HL-60/S4 treated with phorbol 12-myristate 13-acetate at 8.2 ng/mL for 4 days and 3 days (cell line): Measurements from ENCODE around the gene SMIM11.
"Not testable (repeated sequence)": the region's sequence is repeated elsewhere in the genome, so short reads cannot be mapped to it uniquely, and the experiment has no call there.

ENCODE experiments used
- in situ Hi-C: fragments of 300-500 bp; cut with MboI; formaldehyde crosslinking; loops from 2 replicates; pipeline ENCODE4 v1.15.0; 2022; ENCODE audit warnings: low sequenced_read_pairs

The SMIM11 gene

GRCh38 chr21:34354836-34355235, 20.5 kb upstream of the SMIM11 start:
- in situ Hi-C loops = no loop called here

DNA sequence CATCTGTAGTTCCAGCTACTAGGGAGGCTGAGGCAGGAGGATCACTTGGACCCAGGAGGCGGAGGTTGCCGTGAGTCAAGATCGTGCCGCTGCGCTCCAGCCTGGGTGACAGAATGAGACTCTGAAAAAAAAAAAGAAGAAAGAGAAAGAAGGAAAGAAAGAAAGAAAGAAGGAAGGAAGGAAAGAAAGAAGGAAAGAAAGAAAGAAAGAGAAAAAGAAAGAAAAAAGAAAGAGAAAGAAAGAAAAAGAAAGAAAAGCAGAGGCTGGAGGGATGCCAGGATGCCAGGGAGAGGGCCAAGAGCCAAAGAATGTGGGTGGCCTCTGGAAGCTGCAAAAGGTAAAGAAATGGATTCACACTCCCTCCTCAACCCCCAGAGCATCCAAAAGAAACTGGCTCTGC, 19.7 kb upstream of the SMIM11 start:
- in situ Hi-C loops = no loop called here

DNA sequence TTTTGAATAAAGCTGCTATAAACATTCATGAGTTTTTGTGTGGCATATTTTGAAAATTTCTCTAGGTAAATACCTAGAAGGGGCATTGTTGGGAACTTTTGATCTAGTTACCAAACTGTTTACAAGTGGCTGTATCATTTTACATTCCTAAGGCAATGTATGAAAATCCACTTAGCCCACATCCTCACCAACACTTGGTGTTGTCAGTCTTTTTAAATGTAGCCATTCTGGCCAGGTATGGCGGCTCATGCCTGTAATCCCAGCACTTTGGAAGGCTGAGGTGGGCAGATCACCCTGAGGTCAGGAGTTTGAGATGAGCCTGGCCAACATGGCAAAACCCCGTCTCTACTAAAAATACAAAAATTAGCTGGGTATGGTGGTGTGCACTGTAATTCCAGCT, 17.4 kb upstream of the SMIM11 start:
- in situ Hi-C loops = no loop called here

- in situ Hi-C loops = no loop called here
These were observed 16.4 kb upstream of the SMIM11 start for GRCh38 chr21:34358866-34359265.

GRCh38 chr21:34360488-34361241, 14.6 kb upstream of the SMIM11 start:
- in situ Hi-C loops = no loop called here

DNA sequence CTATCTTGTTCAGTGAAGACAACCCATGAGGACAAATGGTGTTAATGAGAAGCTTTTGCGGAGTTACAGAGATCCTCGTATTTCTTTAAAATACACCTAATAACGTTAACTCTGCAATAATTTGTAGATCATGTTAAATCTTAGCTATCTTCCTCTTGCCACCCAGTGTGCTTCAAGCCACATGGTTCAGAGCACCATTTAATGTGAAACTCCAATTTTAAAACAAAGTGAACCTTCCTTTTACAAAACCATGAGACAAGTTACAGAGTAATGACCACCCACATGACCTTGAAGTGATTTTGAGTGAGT, 13.2 kb upstream of the SMIM11 start:
- in situ Hi-C loops = no loop called here

DNA sequence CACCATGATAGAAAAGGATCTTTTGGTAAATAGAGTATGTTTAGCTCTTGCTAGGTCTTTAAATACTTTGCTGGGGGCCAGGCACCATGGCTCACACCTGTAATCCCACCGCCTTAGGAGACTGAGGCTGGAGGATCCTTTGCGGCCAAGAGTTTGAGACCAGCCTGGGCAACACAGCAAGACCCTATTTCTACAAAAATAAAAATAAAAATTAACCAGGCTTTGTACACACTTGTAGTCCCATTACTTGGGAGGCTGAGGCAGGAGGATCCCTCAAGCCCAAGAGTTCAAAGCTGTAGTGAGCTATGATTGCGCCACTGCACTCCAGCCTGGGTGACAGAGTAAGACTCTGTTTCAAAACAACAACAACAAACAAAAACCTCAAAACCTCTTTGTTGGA, 12.6 kb upstream of the SMIM11 start:
- in situ Hi-C loops = no loop called here

DNA sequence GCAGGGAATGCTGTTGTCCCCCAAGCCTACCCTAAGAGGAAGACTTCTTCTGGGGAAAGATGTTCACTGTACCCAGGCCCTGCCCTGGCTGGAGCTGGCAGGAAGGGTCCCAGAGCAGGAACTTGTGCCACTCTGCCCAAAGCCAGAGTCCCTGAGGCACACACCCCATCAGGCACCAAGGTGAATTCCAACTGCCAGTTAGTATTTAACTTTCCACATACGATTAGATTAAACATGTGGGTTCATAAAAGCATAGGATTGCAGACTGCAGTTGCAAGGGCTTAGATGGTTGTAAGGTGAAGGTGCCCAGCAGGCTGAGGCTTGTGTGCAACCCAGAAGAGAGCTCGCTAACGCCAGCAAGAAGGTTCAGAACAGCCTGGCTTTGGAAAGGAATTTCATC, 11.6 kb upstream of the SMIM11 start, which contains the start of gene KCNE2:
Gene KCNE2 (plus strand): TSS at position 274 of the 400 bp plus-strand sequence. CDS start 6,473 bp downstream, outside the sequence.
- in situ Hi-C loops = no loop called here

DNA sequence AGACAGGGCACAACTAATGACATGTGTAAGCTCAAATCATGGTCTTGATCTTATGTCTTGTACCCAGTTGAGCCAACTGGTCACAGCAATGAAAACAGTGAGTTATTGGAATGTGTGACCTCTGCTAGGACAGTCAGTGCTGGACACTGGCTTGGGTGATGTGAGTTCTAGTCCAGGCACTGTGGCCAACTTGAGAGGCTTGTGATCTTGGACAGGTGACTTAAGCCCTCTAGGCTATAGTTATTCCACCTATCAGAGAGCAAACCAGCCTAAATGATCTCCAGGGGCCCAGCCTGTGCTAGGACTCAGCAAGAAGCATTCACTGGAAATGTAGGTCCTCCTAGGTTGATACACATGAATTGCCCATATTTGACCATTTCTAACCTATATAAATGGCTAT, 10.4 kb upstream of the SMIM11 start:
- in situ Hi-C loops = no loop called here

- in situ Hi-C loops = no loop called here
These were observed 9.5 kb upstream of the SMIM11 start for GRCh38 chr21:34365809-34366208.

DNA sequence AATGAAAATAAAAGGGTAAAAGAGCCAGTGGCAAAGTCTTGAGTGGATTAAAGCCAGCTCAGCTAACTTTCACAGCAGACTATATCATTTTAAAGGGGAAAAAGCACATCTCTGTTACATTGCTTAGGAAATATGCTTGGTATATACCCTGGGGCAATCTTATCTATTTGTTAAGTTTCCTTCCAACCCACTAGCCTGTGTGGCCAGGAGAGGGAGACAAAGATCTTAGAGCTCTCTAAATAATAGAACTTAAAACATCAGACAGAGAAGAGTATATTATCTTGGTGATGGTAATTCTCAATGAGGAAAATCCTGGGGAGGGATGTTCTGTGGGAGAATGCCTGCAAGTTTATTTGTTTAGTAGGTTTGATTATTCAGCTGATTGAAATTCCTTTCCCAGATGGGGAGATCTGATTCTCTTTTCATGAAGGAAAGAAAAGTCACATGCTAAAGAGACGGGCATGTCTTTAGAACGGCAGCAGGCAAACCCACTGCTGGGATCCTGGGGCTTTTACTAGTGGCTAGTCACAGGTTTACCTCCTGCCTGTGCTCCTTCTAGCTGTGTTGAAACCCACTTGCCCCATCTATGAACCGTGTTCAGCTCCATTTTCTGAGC, 7.9 kb upstream of the SMIM11 start:
- in situ Hi-C loops = no loop called here

GRCh38 chr21:34369741-34370140, 5.6 kb upstream of the SMIM11 start:
- in situ Hi-C loops = no loop called here

DNA sequence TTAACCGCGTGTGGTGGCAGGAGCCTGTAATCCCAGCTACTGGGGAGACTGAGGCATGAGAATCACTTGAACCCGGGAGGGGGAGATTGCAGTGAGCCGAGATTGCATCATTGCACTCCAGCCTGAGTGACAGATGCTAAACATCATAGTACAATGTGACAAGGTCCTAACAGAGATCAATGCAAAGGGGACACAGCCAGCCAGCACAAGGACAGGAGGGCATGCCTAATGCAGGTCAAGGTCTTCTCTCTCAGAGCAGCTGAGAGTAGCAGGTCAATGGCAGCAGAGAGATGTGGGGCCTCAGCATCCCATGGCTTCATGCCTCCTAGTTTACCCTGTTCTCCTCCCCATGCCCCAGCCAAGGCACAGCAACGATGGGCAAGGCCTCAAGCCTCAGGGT, 3.0 kb upstream of the SMIM11 start:
- in situ Hi-C loops = no loop called here

GRCh38 chr21:34374462-34374861, 845 bp upstream of the SMIM11 start:
- in situ Hi-C loops = not testable (repeated sequence)

GRCh38 chr21:34375619-34375972, 289 bp downstream of the SMIM11 start:
- in situ Hi-C loops = not testable (repeated sequence)

GRCh38 chr21:34383138-34383537, 7.8 kb downstream of the SMIM11 start:
- in situ Hi-C loops = not testable (repeated sequence)

DNA sequence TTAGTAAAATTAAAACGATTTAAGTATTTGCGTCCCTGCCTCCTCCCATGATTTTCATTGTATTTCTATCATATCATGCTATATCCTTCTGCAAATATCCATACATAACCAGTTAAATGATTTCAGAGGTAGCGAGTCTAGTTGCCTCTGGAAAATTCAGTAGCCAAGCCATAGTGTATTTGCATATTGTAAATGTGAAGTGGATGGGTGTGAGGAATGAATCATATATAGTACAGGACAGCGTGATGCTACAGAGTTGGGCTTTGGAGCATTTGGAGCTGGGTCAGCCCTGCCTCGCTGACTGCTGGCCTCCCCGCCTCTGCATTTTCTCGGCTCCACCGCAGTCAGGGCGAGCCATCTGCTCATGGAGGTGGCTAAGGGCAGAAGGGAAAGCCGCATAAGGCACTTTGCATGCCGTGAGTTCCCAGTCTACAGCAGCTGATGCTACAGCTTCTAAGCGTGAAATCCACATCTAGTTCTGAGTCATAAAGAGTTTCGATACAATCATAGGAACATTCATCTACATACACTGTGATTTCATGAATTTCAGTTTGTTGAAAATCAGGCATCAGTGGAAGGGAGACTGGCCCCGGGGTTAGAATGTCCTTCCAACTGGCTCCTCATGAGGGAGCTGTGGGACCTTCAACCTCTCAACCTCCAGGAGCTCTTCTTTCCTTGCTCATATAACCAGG, 8.6 kb downstream of the SMIM11 start:
- in situ Hi-C loops = not testable (repeated sequence)

GRCh38 chr21:34400522-34400921, 25.2 kb downstream of the SMIM11 start:
- in situ Hi-C loops = not testable (repeated sequence)

DNA sequence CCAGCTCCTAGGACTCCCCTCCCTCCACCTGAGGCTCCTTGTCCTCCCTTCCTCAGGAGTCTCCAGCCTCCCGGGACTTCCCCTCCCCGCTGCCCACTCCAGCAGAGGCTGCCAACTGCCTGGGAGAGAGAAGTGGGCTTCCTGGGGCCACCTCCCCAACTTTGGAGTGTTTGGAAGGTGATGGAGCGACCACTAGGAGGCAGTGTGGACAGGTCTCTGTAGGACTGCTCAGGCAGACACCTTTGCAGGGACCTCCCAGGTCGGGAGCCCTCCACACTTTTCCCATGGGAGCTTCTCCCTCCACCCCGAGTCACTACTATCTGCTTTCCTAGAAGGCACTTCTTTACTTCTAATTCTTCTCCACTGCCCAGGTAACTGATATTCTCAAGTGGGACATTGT, 29.4 kb downstream of the SMIM11 start:
- in situ Hi-C loops = not testable (repeated sequence)

GRCh38 chr21:34405686-34406085, 30.4 kb downstream of the SMIM11 start:
- in situ Hi-C loops = not testable (repeated sequence)

DNA sequence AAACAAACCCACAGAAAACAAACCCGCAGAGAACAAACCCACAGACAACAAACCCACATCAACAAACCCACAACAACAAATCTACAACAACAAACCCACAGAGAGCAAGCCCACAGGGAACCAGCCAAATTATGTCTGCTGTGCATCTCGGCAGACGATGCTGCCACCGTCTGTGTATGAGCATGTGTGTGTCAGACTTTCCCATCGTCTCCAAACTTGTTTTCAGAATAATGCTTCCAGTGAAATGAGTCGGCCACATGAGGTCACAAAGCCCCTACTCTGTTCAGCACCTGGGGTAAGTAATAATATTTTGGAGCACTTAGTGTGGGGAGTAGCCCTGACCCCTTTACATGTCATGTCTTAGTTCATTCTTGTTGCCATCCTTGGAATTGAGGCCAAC, 30.8 kb downstream of the SMIM11 start:
- in situ Hi-C loops = not testable (repeated sequence)

DNA sequence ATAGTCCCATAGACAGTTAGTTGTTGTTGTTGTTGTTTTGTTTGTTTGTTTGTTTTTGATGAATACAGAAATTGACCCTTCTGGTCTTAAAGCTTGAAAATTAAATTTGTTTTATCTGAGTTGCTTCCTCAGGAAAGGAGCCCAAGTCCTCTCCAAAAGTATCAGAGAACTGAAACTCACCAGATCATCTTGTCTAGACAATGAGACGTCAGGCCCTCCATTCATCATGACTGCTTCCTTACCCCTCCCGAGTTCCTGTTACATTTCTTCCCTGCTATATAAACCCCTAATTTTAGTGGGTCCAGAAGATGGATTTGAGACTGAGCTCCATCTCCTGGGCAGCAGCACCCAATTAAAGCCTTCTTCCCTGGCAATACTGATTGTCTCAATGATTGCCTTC, 31.4 kb downstream of the SMIM11 start:
- in situ Hi-C loops = not testable (repeated sequence)
